Hematopoietic multipotent progenitor cell treated with erythropoietin and hydrocortisone succinate and interleukin-3 and kit ligand, for 17 days (in vitro differentiated cells): ENCODE measurements around the gene CLEC16A.
"Not testable (repeated sequence)": the region's sequence is repeated elsewhere in the genome, so short reads cannot be mapped to it uniquely, and the experiment has no call there.

ENCODE experiments used
- DNase-seq: peaks from one replicate; pipeline ENCODE4 v3.0.0-alpha.2; 2015; ENCODE audit warnings: low spot score

Gene CLEC16A

DNA sequence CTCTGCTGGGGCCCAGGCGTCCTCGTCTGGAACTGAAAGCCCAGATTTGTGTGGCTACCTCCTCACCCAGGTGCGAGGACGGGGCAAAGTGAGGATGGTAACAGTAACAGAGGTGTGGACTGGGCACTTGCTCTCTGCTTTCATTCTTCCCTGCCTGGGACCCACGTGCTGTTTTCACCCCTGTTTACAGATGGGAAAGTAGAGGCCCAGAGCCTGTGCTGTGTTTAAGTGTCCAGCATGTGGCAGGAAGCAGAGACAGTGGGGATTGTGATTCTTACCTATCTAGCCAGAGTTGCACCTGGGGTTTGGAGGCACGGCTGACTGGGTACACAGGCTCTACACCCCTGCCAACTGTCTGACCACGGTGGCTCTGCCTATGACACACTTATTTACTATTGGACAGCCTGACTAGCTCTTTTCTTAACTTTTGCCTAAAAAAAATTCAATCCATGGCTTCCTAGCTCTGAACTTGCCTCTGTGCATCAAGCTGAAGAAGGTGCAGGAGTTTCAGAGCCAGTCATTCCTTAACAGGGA, 155.4 kb downstream of the CLEC16A start:
- no peak for DNase-seq

DNA sequence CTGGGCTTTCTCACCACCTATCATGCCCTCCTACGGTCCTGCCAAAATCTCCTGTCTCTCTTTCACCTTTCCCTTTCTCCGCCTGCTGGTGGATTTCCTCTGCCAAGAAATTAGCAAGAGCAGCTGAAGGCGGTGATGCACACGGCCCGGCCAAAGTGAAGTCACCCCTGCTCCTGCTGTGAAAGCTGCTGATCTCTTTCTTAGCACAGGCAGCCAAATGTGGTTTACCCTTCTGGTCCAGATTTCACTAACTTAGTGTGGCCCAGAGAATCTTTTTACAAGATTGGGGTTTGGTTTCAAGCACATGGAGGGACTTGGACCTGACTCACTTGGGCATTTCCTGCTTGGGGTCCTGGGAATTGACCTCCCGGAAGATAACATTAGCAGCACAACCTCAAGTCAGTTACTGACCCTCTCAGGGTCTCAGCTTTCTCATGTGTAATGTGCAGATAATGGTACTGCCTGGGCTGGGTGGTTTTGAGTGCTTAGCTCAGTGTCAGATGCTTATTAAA, 155.9 kb downstream of the CLEC16A start:
- DNase-seq: no peak

DNA sequence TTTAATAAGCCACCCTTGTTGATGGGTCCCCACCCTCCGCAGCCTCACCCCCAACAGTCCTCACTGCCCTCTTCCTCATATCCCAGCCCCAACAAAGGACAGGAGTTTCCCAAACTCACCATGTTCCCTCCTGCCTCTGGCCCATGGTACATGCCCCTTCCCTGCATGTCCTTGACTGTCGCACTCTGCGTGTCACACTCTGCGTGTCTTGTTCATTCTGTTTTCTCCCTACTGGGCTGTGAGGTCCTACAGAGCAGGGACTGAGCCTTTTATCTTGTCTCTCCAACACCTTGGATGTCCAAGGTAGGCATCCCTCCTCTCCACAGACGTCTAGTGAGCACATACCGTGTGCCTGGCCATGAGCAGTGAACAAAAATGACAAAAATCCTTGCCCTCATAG, 156.9 kb downstream of the CLEC16A start:
- no peak for DNase-seq

GRCh38 chr16:11101695-11102522, 157.5 kb downstream of the CLEC16A start:
- peak; percentile 16 for DNase-seq

GRCh38 chr16:11102523-11102898, 158.1 kb downstream of the CLEC16A start:
- no peak for DNase-seq

DNA sequence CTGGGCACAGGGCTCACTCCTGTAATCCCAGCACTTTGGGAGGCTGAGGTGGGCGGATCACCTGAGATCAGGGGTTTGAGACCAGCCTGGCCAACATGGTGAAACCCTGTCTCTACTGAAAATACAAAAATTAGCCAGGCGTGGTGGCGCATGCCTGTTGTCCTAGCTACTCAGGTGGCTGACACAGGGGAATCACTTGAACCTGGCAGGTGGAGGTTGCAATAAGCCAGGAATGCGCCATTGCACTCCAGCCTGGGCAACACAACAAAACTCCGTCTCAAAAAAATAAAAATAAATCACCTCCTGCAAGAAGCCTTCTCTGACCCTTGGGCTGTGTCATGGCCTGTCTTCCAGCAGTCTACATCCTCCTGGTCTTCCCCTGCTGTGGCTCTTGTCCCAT, 158.9 kb downstream of the CLEC16A start:
- not testable (repeated sequence) for DNase-seq

DNA sequence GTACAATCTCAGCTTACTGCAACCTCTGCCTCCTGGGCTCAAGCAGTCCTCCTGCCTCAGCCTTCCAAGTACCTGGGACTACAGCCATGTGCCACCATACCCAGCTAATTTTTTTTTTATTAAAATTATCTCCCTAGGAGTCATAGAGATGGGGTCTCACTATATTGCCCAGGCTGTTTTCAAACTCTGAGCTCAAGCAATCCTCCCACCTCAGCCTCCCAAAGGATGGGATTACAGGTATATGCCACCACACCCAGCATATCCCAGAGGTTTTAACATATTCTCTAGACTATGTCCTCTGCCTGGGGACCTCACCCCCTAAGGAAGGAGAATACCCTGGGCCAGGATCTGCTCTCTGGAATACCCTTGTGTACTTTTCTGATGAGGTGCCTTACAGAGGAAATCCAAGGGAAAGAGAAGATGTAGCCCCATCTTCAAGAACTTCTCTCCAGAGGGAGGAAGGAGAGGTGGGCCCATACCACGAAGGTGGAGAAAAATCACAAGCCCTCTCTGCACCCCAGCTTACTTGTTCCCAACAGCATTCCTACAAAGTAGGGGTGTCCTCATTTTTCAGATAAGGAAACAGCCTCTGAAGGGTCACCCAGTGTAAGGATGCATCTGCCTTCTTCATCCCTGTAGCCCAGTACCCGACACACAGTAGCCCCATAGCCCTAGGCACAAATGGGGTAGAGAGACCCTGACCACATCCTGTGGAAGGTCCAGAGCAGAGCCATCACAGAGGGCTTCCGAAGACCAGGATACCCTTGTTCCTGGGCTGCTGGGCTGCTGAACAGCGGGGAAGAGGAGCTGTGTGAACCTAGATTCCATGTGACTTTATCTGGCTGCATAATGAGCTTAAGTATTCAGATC, 160.0 kb downstream of the CLEC16A start:
- no peak for DNase-seq

DNA sequence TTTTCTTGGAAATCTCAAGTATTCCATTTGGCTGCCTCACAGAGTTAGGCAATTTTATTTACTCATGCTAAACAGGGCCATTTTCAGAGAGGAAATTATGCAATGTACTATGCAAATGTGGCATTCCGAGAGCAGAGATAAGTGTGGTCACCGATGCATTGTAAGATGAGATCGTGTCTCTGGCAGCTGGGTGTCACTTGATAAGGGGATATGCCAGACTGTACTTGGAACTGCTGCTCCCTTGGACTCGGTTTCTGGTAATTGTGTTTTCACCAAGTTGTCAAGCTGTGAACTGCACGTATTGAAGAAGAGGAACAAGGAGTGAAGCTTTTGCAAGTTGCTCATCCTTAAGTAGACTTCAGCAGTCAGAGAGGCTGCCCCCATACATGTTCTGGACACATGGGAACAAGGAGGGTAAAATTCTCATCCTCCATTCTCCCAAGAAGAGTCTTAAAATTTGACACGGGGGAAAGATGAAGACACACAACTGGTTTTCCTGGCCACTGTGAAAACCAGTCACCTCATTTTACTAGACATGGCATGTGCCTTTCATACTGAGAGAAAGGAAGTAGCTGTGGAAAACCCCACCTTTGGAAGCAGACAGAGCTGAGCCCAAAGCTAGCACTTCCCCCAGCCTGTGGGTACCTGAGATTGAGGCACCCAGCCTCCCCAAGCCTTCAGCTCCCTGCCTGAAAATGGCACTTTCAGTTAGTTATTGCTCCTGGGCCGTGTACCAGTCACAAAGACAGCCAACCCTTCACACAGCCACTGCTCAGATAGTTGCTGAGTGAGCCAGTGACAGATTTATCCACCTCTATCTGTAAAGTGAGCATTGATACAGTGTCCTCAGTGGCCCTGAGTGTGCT, 160.9 kb downstream of the CLEC16A start:
- peak; percentile 29 for DNase-seq

- DNase-seq: no peak
These were observed 162.4 kb downstream of the CLEC16A start for GRCh38 chr16:11106726-11107125.

DNA sequence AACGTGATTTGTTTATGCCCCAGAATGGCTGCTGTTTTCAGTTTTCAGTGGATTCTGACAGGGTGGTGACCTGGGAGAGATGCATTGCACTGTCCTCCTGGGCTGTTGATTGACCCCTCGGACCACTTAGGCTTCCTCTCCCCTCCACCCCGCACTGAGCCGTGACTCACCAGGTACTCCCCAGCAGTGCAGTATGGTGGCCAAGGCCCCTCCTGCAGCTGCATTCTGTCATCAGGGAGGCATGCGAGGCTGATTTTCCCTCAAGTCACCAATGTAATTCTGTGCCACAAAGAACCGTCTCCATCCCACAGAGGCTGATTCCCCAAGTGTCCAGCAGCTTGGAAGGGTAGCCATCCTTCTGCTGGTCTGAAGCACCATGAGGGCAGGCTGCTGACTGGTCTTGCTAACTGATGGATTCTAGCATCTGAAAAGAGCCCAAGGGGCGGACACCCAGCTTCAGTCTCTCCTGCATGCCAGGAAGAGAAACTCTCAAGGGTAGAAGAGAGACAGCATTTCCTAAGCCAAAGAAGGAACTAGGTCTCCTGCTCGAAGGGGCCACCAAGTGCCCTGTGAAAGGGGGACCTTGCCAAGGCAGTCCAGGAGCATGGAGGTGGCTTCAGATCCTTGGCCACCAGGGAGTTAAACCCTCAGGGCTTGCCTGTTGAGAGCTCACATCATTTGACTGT, 163.6 kb downstream of the CLEC16A start:
- no peak for DNase-seq

DNA sequence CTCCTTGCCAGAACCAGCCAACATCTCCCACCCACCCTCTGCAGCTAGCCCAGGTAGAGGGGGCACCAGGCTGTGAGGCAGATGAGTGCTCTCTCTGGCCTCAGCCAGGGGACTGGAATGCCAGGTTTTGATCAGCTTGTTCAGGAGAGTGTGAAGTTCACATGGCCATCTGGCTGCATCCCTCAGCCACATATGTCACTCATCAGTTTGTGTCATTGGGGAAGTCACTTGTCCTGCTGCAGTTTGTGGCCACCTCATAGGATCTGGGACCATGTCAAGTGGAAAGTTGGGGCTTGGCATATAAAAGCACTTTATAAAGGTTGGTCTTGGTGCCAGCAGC, 164.1 kb downstream of the CLEC16A start:
- DNase-seq: no peak

GRCh38 chr16:11109566-11109965, 165.2 kb downstream of the CLEC16A start:
- DNase-seq: no peak

DNA sequence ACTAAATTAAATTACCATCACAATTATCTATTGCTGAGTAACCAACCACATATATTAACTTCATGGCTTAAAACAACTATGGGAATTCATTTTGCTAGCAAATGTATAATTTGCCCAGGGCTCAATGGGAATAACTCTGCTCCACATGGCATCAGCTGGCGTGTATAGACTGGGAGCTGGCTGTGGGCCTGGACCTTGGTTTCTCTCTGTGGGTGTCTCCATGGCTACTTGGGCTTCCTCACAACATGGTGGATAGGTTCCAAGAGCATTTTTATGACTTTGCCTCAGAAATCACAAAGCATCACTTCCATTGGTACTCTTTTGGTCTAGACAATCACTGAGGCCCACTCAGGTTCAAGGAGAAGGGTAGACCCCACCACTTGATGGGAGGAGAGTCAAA, 166.8 kb downstream of the CLEC16A start:
- no peak for DNase-seq

DNA sequence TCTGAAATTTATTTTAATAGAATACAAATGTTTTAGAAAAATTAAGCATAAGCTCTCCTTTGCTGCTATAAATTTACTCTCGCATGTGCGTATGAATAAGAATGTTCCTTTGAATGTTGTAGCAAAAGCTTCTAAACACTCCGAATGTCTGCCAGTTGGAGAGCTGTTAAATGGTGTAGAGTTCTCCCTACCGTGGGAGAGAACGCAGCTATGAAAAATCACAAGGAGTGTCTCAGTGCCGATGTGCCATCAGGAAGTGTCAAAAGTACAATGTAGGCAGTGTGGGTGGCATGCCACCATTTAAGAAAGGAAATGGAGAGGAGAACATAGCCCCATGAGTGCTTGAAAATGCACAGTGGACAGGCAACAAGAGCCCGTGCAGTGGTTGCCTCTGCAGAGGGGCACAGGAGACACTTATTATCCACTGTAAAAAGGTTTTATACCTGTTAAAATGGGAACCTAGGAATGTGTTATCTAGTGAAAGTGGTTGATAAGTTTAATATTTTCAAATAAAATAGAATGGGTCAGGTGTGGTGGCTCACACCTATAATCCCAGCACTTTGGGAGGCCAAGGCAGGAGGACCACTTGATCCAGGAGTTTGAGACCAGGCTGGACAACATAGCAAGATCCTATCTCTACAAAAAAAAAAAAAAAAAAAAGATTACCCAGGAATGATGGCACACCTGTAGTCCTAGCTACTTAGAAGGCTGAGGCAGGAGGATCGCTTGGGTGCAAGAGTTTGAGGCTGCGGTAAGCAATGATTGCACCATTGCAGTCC, 167.7 kb downstream of the CLEC16A start:
- DNase-seq: no peak

- DNase-seq: peak; percentile 33
These were observed 168.5 kb downstream of the CLEC16A start for GRCh38 chr16:11112723-11113348.

- DNase-seq: no peak
These were observed 170.2 kb downstream of the CLEC16A start for GRCh38 chr16:11114366-11115164.

DNA sequence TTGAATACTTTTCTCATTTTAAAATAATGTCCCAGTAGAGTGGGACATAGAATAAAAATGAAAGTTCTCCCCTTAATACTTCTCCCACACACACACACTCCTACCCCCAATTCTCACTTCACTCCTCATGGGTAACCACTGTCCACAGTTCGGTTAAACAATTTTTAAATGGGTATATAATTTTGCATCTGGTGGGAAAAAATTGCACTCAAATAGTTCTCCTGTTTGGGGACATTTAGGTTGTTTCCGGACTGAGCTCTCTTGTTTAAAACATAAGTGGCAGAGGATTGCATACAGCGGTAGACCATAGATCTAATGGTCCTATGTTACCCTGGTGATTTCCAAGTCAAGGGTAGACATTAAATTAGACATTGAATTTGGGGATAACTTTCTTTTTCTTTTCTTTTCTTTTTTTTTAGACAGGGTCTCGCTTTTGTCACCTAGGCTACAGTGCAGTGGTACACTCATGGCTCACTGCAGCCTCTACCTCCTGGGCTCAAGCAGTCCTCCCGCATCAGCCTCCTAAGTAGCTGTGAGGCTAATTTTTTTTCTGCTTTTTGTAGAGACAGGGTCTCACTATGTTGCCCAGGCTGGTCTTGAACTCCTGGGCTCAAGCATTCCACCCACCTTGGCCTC, 173.3 kb downstream of the CLEC16A start:
- no peak for DNase-seq

DNA sequence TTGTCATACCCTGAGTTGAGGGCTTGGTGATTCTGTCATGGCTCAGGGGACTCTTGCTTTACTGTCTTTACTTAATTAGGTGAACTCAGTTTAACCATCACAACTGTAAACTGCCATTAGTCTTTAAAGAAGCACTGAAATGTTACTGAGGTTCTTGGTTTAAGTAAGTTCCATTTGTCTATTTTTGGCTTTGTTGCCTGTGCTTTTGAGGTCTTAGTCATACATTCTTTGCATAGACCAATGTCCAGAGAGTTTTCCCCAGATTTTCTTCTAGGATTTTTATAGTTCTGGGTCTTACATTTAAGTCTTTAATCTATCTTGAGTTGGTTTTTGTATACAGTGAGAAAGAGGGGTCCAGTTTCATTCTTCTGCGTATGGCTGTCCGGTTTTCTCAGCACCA, 174.1 kb downstream of the CLEC16A start:
- no peak for DNase-seq
